Measurements from ENCODE around the gene ORC1. TPM values are rescaled to one million over a fixed set of nuclear protein-coding genes. Genes with fewer than 3 reads are reported as not detected.

Gene ORC1
- total RNA-seq, 1 experiment from 2014 or later = 20.1 TPM

DNA sequence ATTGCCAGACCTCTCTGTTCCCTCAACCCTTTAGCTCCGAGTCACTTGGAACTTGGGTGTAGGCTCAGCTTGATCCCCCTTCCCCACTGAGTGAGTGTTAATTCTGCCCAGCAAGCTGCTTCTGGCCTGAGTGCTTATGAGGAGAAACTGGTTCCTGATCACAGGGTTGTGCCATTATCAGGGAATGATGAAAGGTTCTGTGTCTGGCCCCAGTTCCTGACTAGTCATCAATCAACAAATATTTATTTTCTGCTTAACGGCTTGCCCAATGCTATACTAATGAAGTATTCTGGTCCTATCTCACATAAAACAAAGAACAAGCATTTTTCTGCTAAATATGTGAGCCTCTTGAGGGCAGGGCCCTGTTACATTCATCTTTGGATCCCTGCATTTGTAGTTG lies 59.0 kb downstream of the ORC1 start:
- no peak for DNase-seq (ENCODE audit: low spot score)

GRCh38 chr1:52343979-52344378 lies 60.2 kb downstream of the ORC1 start:
- no peak for DNase-seq (ENCODE audit: low spot score)

GRCh38 chr1:52341655-52342260 lies 62.5 kb downstream of the ORC1 start:
- DNase-seq (ENCODE audit: low spot score) = no peak

DNA sequence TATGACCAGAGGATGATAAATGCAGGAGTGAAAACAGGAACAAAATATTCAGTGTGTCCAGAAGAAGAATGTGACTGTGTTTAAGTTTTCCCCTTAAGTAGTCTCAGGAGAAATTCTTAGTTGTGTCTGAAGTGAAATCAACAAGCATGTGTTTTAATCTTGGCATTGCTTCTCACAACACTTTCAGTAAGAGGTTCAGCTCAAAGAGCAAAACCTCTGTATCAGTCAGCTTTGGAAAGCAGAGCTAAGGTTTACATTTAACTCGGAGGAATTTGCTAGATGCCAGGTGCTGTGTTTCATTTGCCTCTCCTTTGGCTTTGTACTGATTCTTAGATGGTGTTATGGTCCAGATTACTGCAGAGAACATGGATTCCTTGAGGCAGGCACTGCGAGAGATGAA lies 66.8 kb downstream of the ORC1 start:
- no peak for DNase-seq (ENCODE audit: low spot score)

DNA sequence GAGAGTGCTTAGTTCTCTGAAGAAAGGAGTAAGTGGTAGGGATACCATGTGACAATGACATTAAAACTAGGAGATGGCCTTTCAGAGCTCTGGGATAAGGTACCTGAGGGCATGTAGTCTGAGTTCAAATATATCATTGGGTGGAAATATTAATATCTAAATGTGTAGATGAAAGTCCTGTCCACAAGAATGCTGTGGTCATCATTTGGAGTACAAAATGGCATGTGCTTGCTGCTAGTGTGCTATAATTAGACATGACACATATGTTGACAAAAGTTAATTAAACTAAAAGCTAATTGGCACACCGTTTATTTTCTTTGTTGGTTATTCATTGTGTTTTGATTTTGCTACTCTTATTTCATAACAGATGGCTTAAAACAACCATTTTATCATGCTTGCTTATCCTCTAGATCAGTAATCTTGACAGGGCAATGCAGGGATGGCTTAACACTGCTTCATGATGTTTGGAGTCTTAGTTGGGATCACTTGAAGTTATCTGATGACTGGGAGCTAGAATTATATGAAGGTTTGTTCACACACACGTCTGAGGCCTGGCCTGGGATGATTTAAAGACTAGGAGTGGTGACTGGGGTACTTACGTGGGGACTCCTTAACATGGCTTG lies 69.2 kb downstream of the ORC1 start:
- no peak for DNase-seq (ENCODE audit: low spot score)

DNA sequence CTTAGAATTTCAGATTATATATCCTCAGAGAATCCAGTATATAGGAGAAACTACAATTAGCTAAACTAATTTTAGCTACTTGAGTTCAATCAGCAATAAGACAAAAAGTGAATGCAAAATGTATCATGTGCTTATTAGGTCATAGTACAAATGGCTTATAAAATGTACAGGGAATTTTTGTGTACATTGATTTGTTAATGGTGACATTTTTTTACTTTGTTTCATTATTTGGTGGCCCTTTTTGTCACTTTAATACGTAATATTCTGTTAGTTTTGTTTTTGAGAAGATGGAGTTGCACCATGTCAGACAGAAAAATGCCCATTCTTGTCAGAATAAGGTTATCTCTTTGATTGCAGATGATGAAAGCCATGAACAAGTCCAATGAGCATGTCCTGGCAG lies 71.8 kb downstream of the ORC1 start:
- no peak for DNase-seq (ENCODE audit: low spot score)

DNA sequence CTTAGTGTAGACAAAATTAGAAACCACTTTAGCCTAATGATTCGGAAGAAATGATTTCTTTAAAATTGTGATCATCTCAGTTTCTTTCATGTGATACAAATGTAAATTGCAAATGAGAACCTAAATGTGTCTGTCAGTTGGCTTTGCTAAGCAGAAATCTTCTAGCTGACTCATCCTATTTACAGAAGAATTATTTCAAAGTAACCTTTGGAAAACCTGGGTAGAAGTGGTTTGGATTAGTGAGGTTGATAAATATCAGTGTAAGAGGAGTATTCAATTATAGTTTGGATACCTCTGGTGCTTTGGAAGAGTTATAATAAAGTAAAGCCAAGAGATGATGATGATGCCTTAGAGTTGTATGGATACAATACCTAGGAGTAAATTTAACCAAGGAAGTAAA lies 75.6 kb downstream of the ORC1 start:
- DNase-seq (ENCODE audit: low spot score) = no peak

DNA sequence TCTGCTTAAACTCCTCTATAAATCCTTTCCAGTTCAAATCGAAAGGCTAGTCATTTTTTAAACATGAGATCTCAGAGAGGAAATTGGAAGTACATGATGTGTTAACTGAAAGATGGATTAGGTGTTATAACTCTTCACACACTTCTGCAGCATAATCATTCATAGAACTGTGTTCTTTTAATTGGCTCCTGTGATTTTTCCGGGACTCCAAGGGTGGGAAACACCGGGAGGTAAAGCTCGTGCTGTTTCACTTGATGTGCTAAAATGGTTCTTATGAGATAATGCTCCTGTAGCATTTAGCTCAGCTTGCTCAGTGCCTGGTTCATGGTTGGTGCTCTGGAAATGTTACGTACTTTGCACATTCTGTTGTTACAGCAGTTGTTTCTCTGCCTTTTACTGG lies 78.4 kb downstream of the ORC1 start:
- DNase-seq (ENCODE audit: low spot score) = no peak

GRCh38 chr1:52323731-52324130 lies 80.5 kb downstream of the ORC1 start:
- no peak for DNase-seq (ENCODE audit: low spot score)

Other genes with a start within 250 kb of the ORC1 start
- gene CC2D1B, start 38.2 kb downstream of the ORC1 start, total RNA-seq (2014; rRNA removed; shearing (Covaris generic)) = 32.5 and 32.9 TPM in 2 replicates
- gene PRPF38A, start 179 bp upstream of the ORC1 start, total RNA-seq (2014; rRNA removed; shearing (Covaris generic)) = 16.6 and 25.1 TPM in 2 replicates
- 5.8 and 17.7 TPM in 2 replicates for gene TUT4, start 148.7 kb upstream of the ORC1 start, total RNA-seq (2014; rRNA removed; shearing (Covaris generic))
- not detected in 2 replicates for gene GPX7, start 197.9 kb upstream of the ORC1 start, total RNA-seq (2014; rRNA removed; shearing (Covaris generic))
- not detected in 2 replicates for gene SHISAL2A, start 228.7 kb upstream of the ORC1 start, total RNA-seq (2014; rRNA removed; shearing (Covaris generic))